ENCODE data around the gene MARCHF2. TPM values are rescaled to one million over a fixed set of nuclear protein-coding genes. Genes with fewer than 3 reads are reported as not detected.

The MARCHF2 gene
- polyA plus RNA-seq, 2 of the 4 experiments (the other 2 are of a cell fraction): 12.4 to 13.1 TPM

GRCh38 chr19:8398311-8398771 is 14.8 kb upstream of the MARCHF2 start:
- ATAC-seq: no peak
- TF ChIP-seq MAX (IDR thresholded peaks at IDR 0.05) (no peak), EHF (CRISPR knock-in tag; IDR thresholded peaks at IDR 0.05) (no peak), RNF2 (IDR thresholded peaks at IDR 0.05; ENCODE audit: borderline replicate concordance, low read depth) (no peak), MAFK (IDR thresholded peaks at IDR 0.05; ENCODE audit: partially characterized antibody) (no peak), HOXA7 (CRISPR knock-in tag; IDR thresholded peaks at IDR 0.05) (no peak), NFE2L2 (conservative IDR thresholded peaks at IDR 0.05; ENCODE audit: low read length) (no peak)
- Histone ChIP-seq H3K9me3 (no peaks in the 10 kb centered on the region), H3K4me3 (no peak overlapping the region), H3K4me1 (peaks cover 38% of the 10 kb centered on the region), H3K4me2 (no peak overlapping the region), H3K27ac (no peak overlapping the region)
- CTCF ChIA-PET: interaction anchor here (0.6 to 2.6 kb wide), 4 partner anchors 44 to 62 kb away, joined by 3 to 38 read pairs (median 6); no protein-coding TSS in a partner anchor
- POLR2A ChIA-PET: interaction anchor here (0.9 kb wide), 1 partner anchor 34 kb away, joined by 3 read pairs; the partner anchor contains the start of gene ANGPTL4
- no peak for FAIRE-seq
- no peak for DNase-seq (ENCODE audit: low read depth in 1 of 2, low spot score in 1 of 2)
- WGBS (ENCODE audit: missing lambda C conversion rate): 90% methylated on average over 3 of the region's 9 CpGs

GRCh38 chr19:8399681-8400188 is 13.4 kb upstream of the MARCHF2 start:
- TF ChIP-seq BHLHE40 (IDR thresholded peaks at IDR 0.05; ENCODE audit: low read depth, low read length) (no peak), CTCF (IDR thresholded peaks at IDR 0.05) (no peak), HES2 (IDR thresholded peaks at IDR 0.05) (no peak), JUN (IDR thresholded peaks at IDR 0.05) (no peak), ELK1 (IDR thresholded peaks at IDR 0.05; ENCODE audit: low read depth, low read length) (no peak), EHMT2 (IDR thresholded peaks at IDR 0.05; ENCODE audit: low read depth) (no peak), RAD21 (conservative IDR thresholded peaks at IDR 0.05 in 1 of 2, IDR thresholded peaks at IDR 0.05 in 1 of 2) (no peak), EHF (CRISPR knock-in tag; IDR thresholded peaks at IDR 0.05) (no peak), MAX (IDR thresholded peaks at IDR 0.05) (no peak), NFE2L2 (conservative IDR thresholded peaks at IDR 0.05; ENCODE audit: low read length) (no peak), HDAC2 (IDR thresholded peaks at IDR 0.05) (no peak), MAFK (IDR thresholded peaks at IDR 0.05; ENCODE audit: partially characterized antibody) (no peak), ZC3H11A (IDR thresholded peaks at IDR 0.05) (no peak), PHF8 (IDR thresholded peaks at IDR 0.05; ENCODE audit: borderline replicate concordance, low read depth) (no peak)
- WGBS (ENCODE audit: missing lambda C conversion rate): 97% methylated on average over 32 of the region's 34 CpGs
- CTCF ChIA-PET: interaction anchor here (0.8 kb wide), 1 partner anchor 45 kb away, joined by 4 read pairs; no protein-coding TSS in a partner anchor
- Histone ChIP-seq H3K9me3 (no peaks in the 10 kb centered on the region), H3K4me3 (no peak overlapping the region), H3K4me1 (peaks cover 24% of the 10 kb centered on the region), H3K4me2 (no peak overlapping the region), H3K27ac (no peak overlapping the region)
- DNase-seq (ENCODE audit: low read depth in 1 of 2, low spot score in 1 of 2): no peak
- POLR2A ChIA-PET: no interaction called here
- ATAC-seq: no peak
- no peak for FAIRE-seq

GRCh38 chr19:8401981-8402411 is 11.1 kb upstream of the MARCHF2 start:
- H3K4me2 ChIP-seq: no peak overlapping the region
- ChIA-PET POLR2A (no interaction called here), CTCF (no interaction called here)
- DNase-seq (ENCODE audit: low read depth in 1 of 2, low spot score in 1 of 2) (no peak), ATAC-seq (no peak), FAIRE-seq (no peak)
- no peak overlapping the region for H3K4me3 ChIP-seq
- H3K9me3 ChIP-seq: no peaks in the 10 kb centered on the region
- H3K27ac ChIP-seq: no peak overlapping the region
- 100% methylated on average over 14 of the region's 21 CpGs for WGBS (ENCODE audit: missing lambda C conversion rate)
- peaks cover 8% of the 10 kb centered on the region for H3K4me1 ChIP-seq
- no peak for TF ChIP-seq ZFP36 (IDR thresholded peaks at IDR 0.05; ENCODE audit: borderline replicate concordance, partially characterized antibody)
- TF ChIP-seq RNF2 (IDR thresholded peaks at IDR 0.05; ENCODE audit: borderline replicate concordance, low read depth): no peak
- TF ChIP-seq HOXB13 (CRISPR knock-in tag; IDR thresholded peaks at IDR 0.05; ENCODE audit: low read depth): no peak
- TF ChIP-seq CBX2 (IDR thresholded peaks at IDR 0.05; ENCODE audit: borderline replicate concordance, low read depth): no peak
- TF ChIP-seq PBX3 (IDR thresholded peaks at IDR 0.05): no peak
- TF ChIP-seq RAD21 (conservative IDR thresholded peaks at IDR 0.05 in 1 of 2, IDR thresholded peaks at IDR 0.05 in 1 of 2): no peak
- no peak for TF ChIP-seq KDM1A (IDR thresholded peaks at IDR 0.05; ENCODE audit: low read depth)
- TF ChIP-seq SMC3 (IDR thresholded peaks at IDR 0.05): no peak
- no peak for TF ChIP-seq HEYL (CRISPR knock-in tag; IDR thresholded peaks at IDR 0.05)
- TF ChIP-seq BCL3 (IDR thresholded peaks at IDR 0.05): no peak
- TF ChIP-seq CBX8 (IDR thresholded peaks at IDR 0.05): no peak
- no peak for TF ChIP-seq BHLHE40 (IDR thresholded peaks at IDR 0.05; ENCODE audit: low read depth, low read length)
- TF ChIP-seq RFX5 (IDR thresholded peaks at IDR 0.05): no peak
- no peak for TF ChIP-seq HDAC2 (IDR thresholded peaks at IDR 0.05)
- no peak for TF ChIP-seq ZNF302 (CRISPR knock-in tag; IDR thresholded peaks at IDR 0.05)
- TF ChIP-seq POLR2A (IDR thresholded peaks at IDR 0.05; ENCODE audit: low read length): no peak
- TF ChIP-seq ESRRA (IDR thresholded peaks at IDR 0.05; ENCODE audit: borderline replicate concordance, low read length): no peak

Data from A549 (cell line).